Osteocyte (in vitro differentiated cells): Measurements from ENCODE around the gene PGP. TPM values are rescaled to one million over a fixed set of nuclear protein-coding genes. Genes with fewer than 3 reads are reported as not detected.

ENCODE experiments used
- DNase-seq: peaks from one replicate; pipeline ENCODE4 v3.0.0; 2021; ENCODE audit warnings: mixed read lengths; ENCODE audit not compliant: unreplicated experiment; ENCODE audit errors: extremely low spot score
- H3K27ac Mint-ChIP-seq: one replicate; pipeline ENCODE4 v1.8.0; 2021; ENCODE audit warnings: mild to moderate bottlenecking, mixed read lengths; ENCODE audit not compliant: unreplicated experiment
- H3K27me3 Mint-ChIP-seq: one replicate; pipeline ENCODE4 v1.8.0; 2021; ENCODE audit warnings: mixed read lengths; ENCODE audit not compliant: unreplicated experiment
- H3K36me3 Mint-ChIP-seq: one replicate; pipeline ENCODE4 v1.8.0; 2021; ENCODE audit warnings: mixed read lengths; ENCODE audit not compliant: unreplicated experiment
- H3K4me1 Mint-ChIP-seq: one replicate; pipeline ENCODE4 v1.8.0; 2021; ENCODE audit warnings: mixed read lengths; ENCODE audit not compliant: unreplicated experiment
- H3K4me3 Mint-ChIP-seq: one replicate; pipeline ENCODE4 v1.8.0; 2021; ENCODE audit warnings: mild to moderate bottlenecking, moderate library complexity, mixed read lengths; ENCODE audit not compliant: unreplicated experiment
- H3K9me3 Mint-ChIP-seq: one replicate; pipeline ENCODE4 v1.8.0; 2021; ENCODE audit warnings: mixed read lengths; ENCODE audit not compliant: unreplicated experiment
- CTCF ChIP-seq: fragments of 200-600 bp; sonication (generic); IDR thresholded peaks from 2 replicates; pipeline ENCODE4 v1.5.0; 2021; ENCODE audit warnings: antibody characterized with exemption, mild to moderate bottlenecking, moderate library complexity
- total RNA-seq: library from RNA; stranded (reverse); gene quantifications from 2 replicates; pipeline ENCODE4 v1.2.1, GENCODE V29; 2021

The PGP gene
- total RNA-seq, 1 donor from 2014 or later, result 15.0 TPM

GRCh38 chr16:2186505-2186904 is 28.1 kb downstream of the PGP start:
- Mint-ChIP-seq H3K27me3 (no peaks in the 10 kb centered on the region), H3K4me1 (no peaks in the 10 kb centered on the region), H3K9me3 (no peaks in the 10 kb centered on the region), H3K4me3 (no peak overlapping the region), H3K36me3 (no peaks in the 10 kb centered on the region), H3K27ac (no peak overlapping the region)
- no peak for DNase-seq
- no peak for TF ChIP-seq CTCF

GRCh38 chr16:2186064-2186463 is 28.6 kb downstream of the PGP start:
- H3K9me3 Mint-ChIP-seq, result no peaks in the 10 kb centered on the region
- no peak for DNase-seq
- no peaks in the 10 kb centered on the region for H3K4me1 Mint-ChIP-seq
- no peak overlapping the region for H3K27ac Mint-ChIP-seq
- no peaks in the 10 kb centered on the region for H3K36me3 Mint-ChIP-seq
- no peaks in the 10 kb centered on the region for H3K27me3 Mint-ChIP-seq
- H3K4me3 Mint-ChIP-seq, result no peak overlapping the region
- no peak for TF ChIP-seq CTCF

- no peak for DNase-seq
- Mint-ChIP-seq H3K4me1 (no peaks in the 10 kb centered on the region), H3K9me3 (no peaks in the 10 kb centered on the region), H3K27ac (no peak overlapping the region), H3K36me3 (no peaks in the 10 kb centered on the region), H3K27me3 (no peaks in the 10 kb centered on the region), H3K4me3 (no peak overlapping the region)
- TF ChIP-seq CTCF, result no peak
Observed at GRCh38 chr16:2184962-2185361, 29.7 kb downstream of the PGP start.

GRCh38 chr16:2184346-2184745 is 30.3 kb downstream of the PGP start:
- Mint-ChIP-seq H3K27me3 (no peaks in the 10 kb centered on the region), H3K4me1 (no peaks in the 10 kb centered on the region), H3K36me3 (no peaks in the 10 kb centered on the region), H3K9me3 (no peaks in the 10 kb centered on the region), H3K27ac (no peak overlapping the region), H3K4me3 (no peak overlapping the region)
- DNase-seq, result no peak
- no peak for TF ChIP-seq CTCF

GRCh38 chr16:2183671-2184070 is 31.0 kb downstream of the PGP start:
- DNase-seq, result no peak
- no peak overlapping the region for H3K4me3 Mint-ChIP-seq
- H3K4me1 Mint-ChIP-seq, result no peaks in the 10 kb centered on the region
- no peaks in the 10 kb centered on the region for H3K27me3 Mint-ChIP-seq
- H3K9me3 Mint-ChIP-seq, result no peaks in the 10 kb centered on the region
- TF ChIP-seq CTCF, result no peak
- no peaks in the 10 kb centered on the region for H3K36me3 Mint-ChIP-seq
- no peak overlapping the region for H3K27ac Mint-ChIP-seq
